Panc1 (cell line): Measurements from ENCODE around the gene RGS9. TPM values are rescaled to one million over a fixed set of nuclear protein-coding genes. Genes with fewer than 3 reads are reported as not detected.

ENCODE experiments used
- ATAC-seq: fragments of 200-7000 bp; cut with Tn5 transposase; 2 replicates; pipeline ENCODE4 v1.9.1; 2020; ENCODE audit warnings: mild to moderate bottlenecking, moderate library complexity
- BruUV-seq: library from RNA; stranded (reverse); fragments of 400-500 nt; replicated peaks from 2 replicates; lab custom pipeline; 2021; lab: Mats Ljungman, UMichigan
- CTCF ChIA-PET: fragments of 300-600 bp; sonication (Branson Sonifier 250); formaldehyde crosslinking; loops from one replicate; lab custom pipeline; 2022; ENCODE audit warnings: antibody characterized with exemption; lab: Charles Lee
- POLR2A ChIA-PET: fragments of 300-600 bp; sonication (Branson Sonifier 250); formaldehyde crosslinking; loops from one replicate; lab custom pipeline; 2022; ENCODE audit warnings: antibody characterized with exemption; lab: Charles Lee
- DNase-seq: peaks from one replicate; pipeline ENCODE4 v3.0.0-alpha.2; 2010; ENCODE audit warnings: low read depth, low spot score
- H3K27ac ChIP-seq: 2 replicates; pipeline ENCODE4 v1.5.1; 2011; ENCODE audit warnings: mild to moderate bottlenecking, low read length, inconsistent platforms
- H3K27me3 ChIP-seq: fragments of 200-500 bp; sonication (Bioruptor generic); 2 replicates; pipeline ENCODE4 v1.6.0; 2014; ENCODE audit warnings: low read length, inconsistent platforms; ENCODE audit not compliant: control insufficient read depth, insufficient read depth
- H3K36me3 ChIP-seq: fragments of 200-500 bp; sonication (Bioruptor generic); 2 replicates; pipeline ENCODE4 v1.5.1; 2014; ENCODE audit warnings: inconsistent platforms, mild to moderate bottlenecking, low read length, moderate library complexity; ENCODE audit not compliant: control insufficient read depth, insufficient read depth
- H3K4me1 ChIP-seq: 2 replicates; pipeline ENCODE4 v1.5.1; 2011; ENCODE audit warnings: inconsistent platforms, mild to moderate bottlenecking, low read length, moderate library complexity; ENCODE audit not compliant: control insufficient read depth, insufficient read depth
- H3K4me3 ChIP-seq, 2 experiments: 2 replicates each; pipeline ENCODE4 v1.5.1; 2011 to 2012; ENCODE audit warnings: low read depth in 2 of 2, low read length in 2 of 2, mild to moderate bottlenecking in 2 of 2, inconsistent platforms in 1 of 2, moderate library complexity in 1 of 2
- H3K9me3 ChIP-seq: fragments of 200-500 bp; sonication (Bioruptor generic); 2 replicates; pipeline ENCODE4 v1.5.1; 2014; ENCODE audit warnings: low read depth, mild to moderate bottlenecking, inconsistent platforms, low read length, moderate library complexity; ENCODE audit not compliant: control insufficient read depth, insufficient read depth
- CTCF ChIP-seq: fragments of 450-650 bp; IDR thresholded peaks from 2 replicates; pipeline ENCODE4 v1.5.1; 2017; ENCODE audit warnings: mild to moderate bottlenecking
- POLR2AphosphoS5 ChIP-seq: IDR thresholded peaks from 2 replicates; pipeline ENCODE4 v1.6.1; 2012; ENCODE audit warnings: mild to moderate bottlenecking, low read depth, low read length, moderate library complexity
- REST ChIP-seq, 2 experiments: IDR thresholded peaks; 2 replicates each; pipeline ENCODE4 v1.6.1; 2011 to 2012; ENCODE audit warnings: low read depth in 2 of 2, control low read depth in 1 of 2, low read length in 1 of 2, mild to moderate bottlenecking in 1 of 2, moderate library complexity in 1 of 2; ENCODE audit not compliant: insufficient read depth in 1 of 2
- SIN3A ChIP-seq: IDR thresholded peaks from 2 replicates; pipeline ENCODE4 v1.6.1; 2012; ENCODE audit warnings: low read depth, mild to moderate bottlenecking, low read length, moderate library complexity, borderline replicate concordance; ENCODE audit not compliant: insufficient read depth
- TCF7L2 ChIP-seq: IDR thresholded peaks from 2 replicates; pipeline ENCODE4 v1.6.1; 2011; ENCODE audit warnings: mild to moderate bottlenecking, low read depth, low read length, inconsistent platforms
- in situ Hi-C: cut with HindIII; loops from 2 replicates; pipeline ENCODE4 v1.10.0; 2016; ENCODE audit warnings: low sequenced_read_pairs, low pct_unique_long_range_greater_than_20kb
- intact Hi-C: fragments of 100-400 bp; cut with micrococcal nuclease; formaldehyde crosslinking; loops from one replicate; pipeline ENCODE4 v1.10.0; 2022; ENCODE audit not compliant: unreplicated experiment
- total RNA-seq: library from RNA; stranded (reverse); gene quantifications from one replicate; pipeline ENCODE4 v1.2.1, GENCODE V29; 2021; ENCODE audit not compliant: unreplicated experiment

The RGS9 gene
- total RNA-seq, 1 experiment from 2014 or later = 3.3 TPM

DNA sequence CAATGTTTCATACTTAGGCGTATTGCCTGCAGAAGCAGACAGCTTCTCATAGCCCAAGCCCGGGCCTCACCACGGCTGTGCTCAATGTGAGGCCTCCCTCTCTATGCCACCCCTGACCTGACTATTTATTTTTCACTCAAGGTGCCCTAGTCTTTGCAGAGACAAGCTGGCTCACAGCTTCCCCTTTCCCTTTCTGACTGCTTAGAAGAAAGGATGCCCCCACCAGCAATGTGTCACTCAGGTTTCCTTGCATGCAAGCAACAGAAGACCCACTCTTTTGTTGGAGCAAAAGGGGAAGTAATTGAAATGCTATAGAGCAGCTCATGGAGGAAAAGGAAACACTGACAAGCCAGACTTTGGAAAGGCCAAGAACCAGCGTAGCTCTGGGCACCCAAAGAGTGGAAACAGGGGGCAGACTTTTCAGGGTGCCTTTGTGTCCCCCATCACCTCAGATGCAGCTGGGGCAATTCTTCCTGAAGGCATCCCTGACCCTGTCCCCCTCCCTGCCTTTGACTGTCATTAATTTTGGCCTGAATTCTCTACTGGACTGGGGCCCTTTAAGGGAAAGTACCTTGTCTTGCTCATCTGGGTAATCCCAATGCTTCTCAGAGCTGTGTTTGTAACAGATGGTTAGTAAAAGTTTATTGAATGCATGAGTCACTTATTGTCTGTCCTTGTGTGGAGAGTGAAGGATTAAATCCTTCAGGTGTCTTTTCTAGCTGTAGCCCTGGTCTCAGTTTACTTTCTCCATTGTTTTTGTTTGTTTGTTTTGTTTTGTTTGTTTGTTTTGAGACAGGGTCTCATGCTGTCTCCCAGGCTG lies 17.8 kb downstream of the RGS9 start:
- ChIA-PET POLR2A (no interaction called here), CTCF (interaction anchor here (0.5 kb wide), 1 partner anchor 38 kb away, joined by 6 read pairs; no protein-coding TSS in a partner anchor)
- TF ChIP-seq SIN3A (no peak), CTCF (no peak), POLR2AphosphoS5 (no peak), TCF7L2 (no peak), REST (IDR thresholded peaks at IDR 0.05; ENCODE audit: insufficient read depth in 1 of 2, low read depth in 2 of 2, low read length in 1 of 2) (no peak)
- H3K27ac ChIP-seq = no peak overlapping the region
- no peaks in the 10 kb centered on the region for H3K27me3 ChIP-seq
- intact Hi-C loops = no loop called here
- H3K4me3 ChIP-seq = no peak overlapping the region
- H3K4me1 ChIP-seq = no peaks in the 10 kb centered on the region
- ATAC-seq (no peak), DNase-seq (no peak)
- no peaks in the 10 kb centered on the region for H3K9me3 ChIP-seq
- no TSS peak for BruUV-seq
- H3K36me3 ChIP-seq = no peaks in the 10 kb centered on the region
- in situ Hi-C loops = no loop called here

GRCh38 chr17:65155622-65156021 lies 18.5 kb downstream of the RGS9 start:
- Histone ChIP-seq H3K4me3 (no peak overlapping the region), H3K9me3 (no peaks in the 10 kb centered on the region), H3K27ac (no peak overlapping the region), H3K27me3 (no peaks in the 10 kb centered on the region), H3K36me3 (no peaks in the 10 kb centered on the region), H3K4me1 (no peaks in the 10 kb centered on the region)
- DNase-seq = no peak
- CTCF ChIA-PET = interaction anchor here (0.5 kb wide), 1 partner anchor 37 kb away, joined by 6 read pairs; no protein-coding TSS in a partner anchor
- in situ Hi-C loops (no loop called here), intact Hi-C loops (no loop called here)
- BruUV-seq = no TSS peak
- no peak for ATAC-seq
- POLR2A ChIA-PET = no interaction called here
- TF ChIP-seq SIN3A = no peak
- TF ChIP-seq POLR2AphosphoS5 = no peak
- TF ChIP-seq CTCF = no peak
